ENCODE data around the gene PRR14.

The PRR14 gene

DNA sequence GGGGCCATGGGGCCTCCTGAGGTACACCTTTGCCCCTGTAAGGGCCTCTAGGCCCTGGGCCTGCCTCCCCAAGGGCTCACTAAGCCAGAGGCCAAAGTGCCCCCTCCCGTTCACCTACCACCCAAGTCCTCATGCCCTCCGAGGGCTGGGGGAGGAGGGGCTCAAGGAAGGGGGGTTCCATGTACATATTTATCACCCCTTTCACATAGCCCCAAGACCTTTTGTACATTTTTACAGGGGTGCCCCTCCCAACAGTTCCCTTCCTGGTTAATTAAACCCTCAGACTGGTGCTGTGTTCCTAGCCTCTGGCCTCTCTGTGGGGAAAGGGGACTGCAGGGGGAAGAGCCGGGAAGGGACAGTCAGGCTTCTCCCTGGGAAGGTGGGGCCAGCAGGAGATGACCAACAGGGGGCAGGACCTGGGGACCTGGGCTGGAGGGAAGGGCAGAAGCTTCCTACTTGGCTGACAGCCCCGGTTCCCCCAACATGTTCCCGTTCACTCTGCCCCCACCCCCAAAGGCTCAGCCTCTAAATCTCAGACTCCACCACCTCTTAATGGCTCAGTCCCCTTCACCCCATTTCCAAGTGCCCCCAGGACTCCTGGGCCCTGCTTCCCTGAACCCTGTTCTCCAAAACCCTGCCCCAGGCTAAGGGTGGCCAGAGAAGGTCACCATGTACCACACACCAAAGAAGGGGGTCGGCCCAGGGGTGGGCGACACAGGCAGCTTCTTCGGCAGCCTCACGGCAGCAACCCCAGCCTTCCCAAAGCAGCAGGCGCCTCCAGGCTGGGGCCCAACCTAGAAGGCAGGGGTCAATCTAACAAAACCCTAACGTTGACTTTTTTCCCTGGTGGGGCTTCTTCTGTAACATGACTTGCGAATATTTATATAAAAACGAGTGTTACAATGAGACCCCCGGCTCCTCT lies 19.4 kb downstream of the PRR14 start:
- no peak overlapping the region for H3K4me3 ChIP-seq (ENCODE audit: low read depth, low read length)
- DNase-seq (ENCODE audit: low read depth) = no peak
- TF ChIP-seq, protein P1, sequence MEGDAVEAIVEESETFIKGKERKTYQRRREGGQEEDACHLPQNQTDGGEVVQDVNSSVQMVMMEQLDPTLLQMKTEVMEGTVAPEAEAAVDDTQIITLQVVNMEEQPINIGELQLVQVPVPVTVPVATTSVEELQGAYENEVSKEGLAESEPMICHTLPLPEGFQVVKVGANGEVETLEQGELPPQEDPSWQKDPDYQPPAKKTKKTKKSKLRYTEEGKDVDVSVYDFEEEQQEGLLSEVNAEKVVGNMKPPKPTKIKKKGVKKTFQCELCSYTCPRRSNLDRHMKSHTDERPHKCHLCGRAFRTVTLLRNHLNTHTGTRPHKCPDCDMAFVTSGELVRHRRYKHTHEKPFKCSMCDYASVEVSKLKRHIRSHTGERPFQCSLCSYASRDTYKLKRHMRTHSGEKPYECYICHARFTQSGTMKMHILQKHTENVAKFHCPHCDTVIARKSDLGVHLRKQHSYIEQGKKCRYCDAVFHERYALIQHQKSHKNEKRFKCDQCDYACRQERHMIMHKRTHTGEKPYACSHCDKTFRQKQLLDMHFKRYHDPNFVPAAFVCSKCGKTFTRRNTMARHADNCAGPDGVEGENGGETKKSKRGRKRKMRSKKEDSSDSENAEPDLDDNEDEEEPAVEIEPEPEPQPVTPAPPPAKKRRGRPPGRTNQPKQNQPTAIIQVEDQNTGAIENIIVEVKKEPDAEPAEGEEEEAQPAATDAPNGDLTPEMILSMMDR (conservative IDR thresholded peaks at IDR 0.05; ENCODE audit: low read depth, low read length) = peak; percentile 16

DNA sequence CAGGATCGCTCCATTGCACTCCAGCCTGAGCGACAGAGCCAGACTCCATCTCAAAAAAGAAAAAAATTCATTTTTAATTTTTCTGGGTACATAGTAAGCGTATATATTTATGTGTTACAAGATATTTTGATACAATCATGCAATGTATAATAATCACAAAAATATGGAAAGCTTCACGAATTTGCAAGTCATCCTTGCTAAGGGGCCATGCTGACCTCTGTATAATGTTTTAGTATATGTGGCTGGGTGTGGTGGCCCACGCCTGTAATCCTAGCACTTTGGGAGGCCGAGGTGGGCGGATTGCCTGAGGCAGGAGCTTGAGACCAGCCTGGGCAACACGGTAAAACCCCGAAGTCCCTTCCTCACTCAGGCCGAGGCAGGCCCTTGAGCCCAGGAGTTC lies 24.4 kb downstream of the PRR14 start:
- TF ChIP-seq, protein P1 (conservative IDR thresholded peaks at IDR 0.05; ENCODE audit: low read depth, low read length) = no peak
- no peak for DNase-seq (ENCODE audit: low read depth)
- H3K4me3 ChIP-seq (ENCODE audit: low read depth, low read length) = no peak overlapping the region

DNA sequence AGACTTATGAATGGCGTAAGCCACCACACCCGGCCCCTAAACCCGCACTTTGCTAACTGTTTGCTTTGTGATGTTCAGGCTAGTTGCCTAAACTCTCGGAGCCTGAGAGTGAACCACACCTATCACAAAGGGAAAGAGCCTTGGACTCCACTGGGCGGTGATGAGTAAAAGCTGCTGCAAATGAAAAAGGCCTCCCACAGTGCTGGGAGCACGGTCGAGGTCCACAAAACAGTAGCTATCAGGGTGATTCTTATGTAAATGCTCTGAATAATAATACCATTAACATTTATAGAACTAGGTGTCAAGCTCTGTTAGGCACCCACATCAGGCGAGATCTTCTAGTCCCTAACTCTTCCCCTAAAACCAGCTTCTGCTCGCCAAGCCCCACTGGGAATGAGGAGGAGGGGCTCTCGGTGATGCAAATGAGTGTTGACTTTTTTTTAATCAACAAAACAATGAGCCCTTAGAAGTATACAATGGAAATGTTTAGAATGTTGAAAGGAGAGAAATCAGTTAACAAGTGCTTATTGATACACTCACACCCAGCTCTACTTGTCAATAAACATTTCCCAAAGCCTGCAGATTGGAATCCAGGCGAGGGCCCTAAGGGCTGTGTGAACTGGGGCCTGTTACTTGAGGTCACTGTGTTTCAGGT lies 27.3 kb downstream of the PRR14 start:
- DNase-seq (ENCODE audit: low read depth) = no peak
- TF ChIP-seq, protein P1 (conservative IDR thresholded peaks at IDR 0.05; ENCODE audit: low read depth, low read length) = no peak
- no peak overlapping the region for H3K4me3 ChIP-seq (ENCODE audit: low read depth, low read length)

DNA sequence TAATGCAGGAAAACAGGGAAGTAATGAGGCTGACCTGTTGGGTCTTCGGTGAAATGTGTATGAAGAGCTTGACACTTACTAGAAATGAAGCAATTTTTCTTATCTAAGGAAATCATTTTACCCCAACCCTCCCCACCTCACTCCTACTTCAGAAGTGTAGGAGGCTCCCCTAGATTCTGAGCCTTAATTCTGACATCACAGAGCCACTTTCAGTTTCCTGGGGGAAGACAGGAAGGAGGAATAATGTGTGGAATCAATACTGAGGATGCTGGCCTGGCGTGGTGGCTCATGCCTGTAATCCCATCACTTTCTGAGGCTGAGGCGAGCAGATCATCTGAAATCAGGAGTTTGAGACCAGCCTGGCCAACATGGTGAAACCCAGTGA lies 27.8 kb downstream of the PRR14 start:
- TF ChIP-seq, protein P1 (conservative IDR thresholded peaks at IDR 0.05; ENCODE audit: low read depth, low read length) = no peak
- DNase-seq (ENCODE audit: low read depth) = no peak

DNA sequence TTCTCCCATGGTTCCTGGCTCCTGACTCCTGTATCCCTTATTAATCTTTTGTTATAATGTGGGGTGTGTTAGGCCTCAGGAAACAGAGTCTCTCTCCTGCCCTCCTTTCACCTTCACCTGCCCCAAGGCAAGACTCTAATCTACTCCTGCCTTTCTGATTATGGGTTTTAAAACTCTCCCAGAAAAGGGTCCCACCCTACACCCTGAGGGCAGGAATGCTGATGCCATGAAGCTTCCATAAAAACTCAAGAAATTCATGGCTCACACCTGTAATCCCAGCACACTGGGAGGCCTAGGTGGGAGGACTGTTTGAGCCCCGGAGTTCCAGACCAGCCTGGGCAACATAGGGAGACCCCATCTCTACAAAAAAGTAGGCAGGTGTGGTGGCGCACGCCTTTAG lies 29.6 kb downstream of the PRR14 start:
- TF ChIP-seq, protein P1 (conservative IDR thresholded peaks at IDR 0.05; ENCODE audit: low read depth, low read length) = no peak
- no peak overlapping the region for H3K4me3 ChIP-seq (ENCODE audit: low read depth, low read length)
- DNase-seq (ENCODE audit: low read depth) = no peak

More for the DNA sequence above, 27.8 kb downstream of the PRR14 start:
- H3K4me3 ChIP-seq (ENCODE audit: low read depth, low read length) = no peak overlapping the region

DNA sequence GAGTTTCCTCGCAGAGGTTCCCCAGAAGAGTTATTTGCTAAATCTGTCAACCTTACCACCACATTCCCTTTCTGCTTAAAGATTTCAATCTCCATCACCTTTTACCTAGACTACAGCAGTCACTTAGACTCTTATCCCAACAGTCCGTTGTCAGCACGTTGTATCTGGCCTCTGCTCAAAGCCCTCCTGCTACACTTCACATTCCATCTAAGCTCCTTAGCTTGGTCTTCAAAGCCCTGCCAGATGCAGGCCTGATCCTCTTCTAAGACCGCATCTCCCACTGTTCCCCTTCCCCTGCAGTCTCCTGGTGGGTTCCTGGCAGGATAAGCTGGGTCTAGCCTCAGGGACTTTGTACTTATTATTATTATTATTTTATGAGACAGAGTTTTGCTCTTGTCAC lies 37.9 kb downstream of the PRR14 start:
- DNase-seq (ENCODE audit: low read depth) = no peak
- TF ChIP-seq, protein P1 (conservative IDR thresholded peaks at IDR 0.05; ENCODE audit: low read depth, low read length) = no peak
- H3K4me3 ChIP-seq (ENCODE audit: low read depth, low read length) = no peak overlapping the region

Data from choroid plexus epithelial cell (primary cell).